HepG2 (cell line): Measurements from ENCODE around the gene PEPD. TPM values are rescaled to one million over a fixed set of nuclear protein-coding genes. Genes with fewer than 3 reads are reported as not detected.

Experiments used
- AHR ChIP-seq: IDR thresholded peaks from 2 replicates; pipeline ENCODE4 v1.6.1; 2018; ENCODE audit warnings: missing genetic modification reagents, missing compliant biosample characterization
- GLI4 ChIP-seq: sonication (generic); formaldehyde crosslinking; IDR thresholded peaks from 2 replicates; pipeline ENCODE4 v1.5.1; 2020; ENCODE audit warnings: missing genetic modification reagents, mild to moderate bottlenecking, moderate library complexity, borderline replicate concordance
- GTF2F1 ChIP-seq: fragments of 150-350 bp; IDR thresholded peaks from 2 replicates; pipeline ENCODE4 v1.6.1; 2014; ENCODE audit warnings: low read length
- HNF1A ChIP-seq, 2 experiments: sonication (generic) in 1 of 2; formaldehyde crosslinking in 1 of 2; IDR thresholded peaks; 2 replicates each; pipeline versions ENCODE4 v1.4.0 to v1.6.1; 2016 to 2020; ENCODE audit warnings: borderline replicate concordance in 1 of 2, low read depth in 1 of 2, mild to moderate bottlenecking in 1 of 2, missing genetic modification reagents in 1 of 2
- MEF2D ChIP-seq: sonication (generic); formaldehyde crosslinking; IDR thresholded peaks from 2 replicates; pipeline ENCODE4 v1.5.1; 2020; ENCODE audit warnings: mild to moderate bottlenecking, missing genetic modification reagents
- MTA1 ChIP-seq: sonication (generic); formaldehyde crosslinking; IDR thresholded peaks from 2 replicates; pipeline ENCODE4 v1.4.0; 2020; ENCODE audit warnings: missing genetic modification reagents, mild to moderate bottlenecking, borderline replicate concordance
- NCOA5 ChIP-seq: sonication (generic); formaldehyde crosslinking; IDR thresholded peaks from 2 replicates; pipeline ENCODE4 v1.4.0; 2020; ENCODE audit warnings: missing genetic modification reagents
- PBX2 ChIP-seq: IDR thresholded peaks from 2 replicates; pipeline ENCODE4 v1.6.1; 2016; ENCODE audit warnings: control low read depth
- RBM22 ChIP-seq: fragments of 200-400 bp; formaldehyde crosslinking; optimal IDR thresholded peaks from 2 replicates; pipeline ENCODE3; 2017; ENCODE audit warnings: mild to moderate bottlenecking, low read length, moderate library complexity
- RFX5 ChIP-seq: IDR thresholded peaks from 2 replicates; pipeline ENCODE4 v1.6.1; 2011; ENCODE audit warnings: low read depth, low read length, improper control_type of control experiment
- SIN3A ChIP-seq: IDR thresholded peaks from 2 replicates; pipeline ENCODE4 v1.6.1; 2011; ENCODE audit warnings: low read depth, mild to moderate bottlenecking, control low read depth, low read length, borderline replicate concordance
- TEAD3 ChIP-seq: optimal IDR thresholded peaks from 2 replicates; pipeline ENCODE3; 2016; ENCODE audit warnings: borderline replicate concordance
- ZNF138 ChIP-seq: sonication (generic); formaldehyde crosslinking; IDR thresholded peaks from 2 replicates; pipeline ENCODE4 v1.5.0; 2020; ENCODE audit warnings: mild to moderate bottlenecking, low read depth, missing genetic modification reagents
- ZNF354B ChIP-seq: sonication (generic); formaldehyde crosslinking; IDR thresholded peaks from 2 replicates; pipeline ENCODE4 v1.8.0; 2022; ENCODE audit warnings: mild to moderate bottlenecking, missing genetic modification reagents
- ZNF792 ChIP-seq: IDR thresholded peaks from 2 replicates; pipeline ENCODE4 v1.6.1; 2016
- polyA plus RNA-seq, 8 experiments: library from polyadenylated mRNA; depleted of rRNA in 3 of 8; stranded (reverse) in 7 of 8; unstranded in 1 of 8; fragments of >200 nt; fragmentation: Illumina TruSeq in 4 of 8; extraction: Trizol in 4 of 8; gene quantifications; 2 replicates each; pipeline versions ENCODE4 v1.2.1 to v1.2.3, GENCODE V29; 2011 to 2016; ENCODE audit warnings: low read depth in 4 of 8, missing spikeins in 1 of 8, mixed read lengths in 1 of 8; ENCODE audit not compliant: insufficient read depth in 1 of 8
- total RNA-seq, 5 experiments: library from RNA; depleted of rRNA; stranded (reverse); fragments of >200 nt; fragmentation: Illumina TruSeq; extraction: Trizol; gene quantifications; 2 replicates each; pipeline ENCODE4 v1.2.3, GENCODE V29; 2016; ENCODE audit warnings: low read depth in 1 of 5
- TF ChIP-seq, protein P1 (sequence below): sonication (generic); formaldehyde crosslinking; IDR thresholded peaks from 2 replicates; pipeline ENCODE4 v1.9.0; 2021; ENCODE audit warnings: mild to moderate bottlenecking, missing genetic modification reagents
- TF ChIP-seq, protein P2 (sequence below): sonication (generic); formaldehyde crosslinking; IDR thresholded peaks from 2 replicates; pipeline ENCODE4 v1.8.0; 2022; ENCODE audit warnings: mild to moderate bottlenecking, missing genetic modification reagents, moderate library complexity

The PEPD gene
- total and polyA plus RNA-seq, 2 of the 13 experiments (the other 11 are each of a cell fraction or from before 2014, with no cell fraction given): 60.7 to 75.1 TPM

GRCh38 chr19:33396701-33397535 lies 124.7 kb downstream of the PEPD start (continued):
- peak; percentile 71 for TF ChIP-seq HNF1A (IDR thresholded peaks at IDR 0.05; ENCODE audit: low read depth)
- peak; percentile 91 for TF ChIP-seq HNF1A (CRISPR knock-in tag; IDR thresholded peaks at IDR 0.05; ENCODE audit: borderline replicate concordance)
- TF ChIP-seq MEF2D (CRISPR knock-in tag): peak; percentile 95
- TF ChIP-seq, protein P1, sequence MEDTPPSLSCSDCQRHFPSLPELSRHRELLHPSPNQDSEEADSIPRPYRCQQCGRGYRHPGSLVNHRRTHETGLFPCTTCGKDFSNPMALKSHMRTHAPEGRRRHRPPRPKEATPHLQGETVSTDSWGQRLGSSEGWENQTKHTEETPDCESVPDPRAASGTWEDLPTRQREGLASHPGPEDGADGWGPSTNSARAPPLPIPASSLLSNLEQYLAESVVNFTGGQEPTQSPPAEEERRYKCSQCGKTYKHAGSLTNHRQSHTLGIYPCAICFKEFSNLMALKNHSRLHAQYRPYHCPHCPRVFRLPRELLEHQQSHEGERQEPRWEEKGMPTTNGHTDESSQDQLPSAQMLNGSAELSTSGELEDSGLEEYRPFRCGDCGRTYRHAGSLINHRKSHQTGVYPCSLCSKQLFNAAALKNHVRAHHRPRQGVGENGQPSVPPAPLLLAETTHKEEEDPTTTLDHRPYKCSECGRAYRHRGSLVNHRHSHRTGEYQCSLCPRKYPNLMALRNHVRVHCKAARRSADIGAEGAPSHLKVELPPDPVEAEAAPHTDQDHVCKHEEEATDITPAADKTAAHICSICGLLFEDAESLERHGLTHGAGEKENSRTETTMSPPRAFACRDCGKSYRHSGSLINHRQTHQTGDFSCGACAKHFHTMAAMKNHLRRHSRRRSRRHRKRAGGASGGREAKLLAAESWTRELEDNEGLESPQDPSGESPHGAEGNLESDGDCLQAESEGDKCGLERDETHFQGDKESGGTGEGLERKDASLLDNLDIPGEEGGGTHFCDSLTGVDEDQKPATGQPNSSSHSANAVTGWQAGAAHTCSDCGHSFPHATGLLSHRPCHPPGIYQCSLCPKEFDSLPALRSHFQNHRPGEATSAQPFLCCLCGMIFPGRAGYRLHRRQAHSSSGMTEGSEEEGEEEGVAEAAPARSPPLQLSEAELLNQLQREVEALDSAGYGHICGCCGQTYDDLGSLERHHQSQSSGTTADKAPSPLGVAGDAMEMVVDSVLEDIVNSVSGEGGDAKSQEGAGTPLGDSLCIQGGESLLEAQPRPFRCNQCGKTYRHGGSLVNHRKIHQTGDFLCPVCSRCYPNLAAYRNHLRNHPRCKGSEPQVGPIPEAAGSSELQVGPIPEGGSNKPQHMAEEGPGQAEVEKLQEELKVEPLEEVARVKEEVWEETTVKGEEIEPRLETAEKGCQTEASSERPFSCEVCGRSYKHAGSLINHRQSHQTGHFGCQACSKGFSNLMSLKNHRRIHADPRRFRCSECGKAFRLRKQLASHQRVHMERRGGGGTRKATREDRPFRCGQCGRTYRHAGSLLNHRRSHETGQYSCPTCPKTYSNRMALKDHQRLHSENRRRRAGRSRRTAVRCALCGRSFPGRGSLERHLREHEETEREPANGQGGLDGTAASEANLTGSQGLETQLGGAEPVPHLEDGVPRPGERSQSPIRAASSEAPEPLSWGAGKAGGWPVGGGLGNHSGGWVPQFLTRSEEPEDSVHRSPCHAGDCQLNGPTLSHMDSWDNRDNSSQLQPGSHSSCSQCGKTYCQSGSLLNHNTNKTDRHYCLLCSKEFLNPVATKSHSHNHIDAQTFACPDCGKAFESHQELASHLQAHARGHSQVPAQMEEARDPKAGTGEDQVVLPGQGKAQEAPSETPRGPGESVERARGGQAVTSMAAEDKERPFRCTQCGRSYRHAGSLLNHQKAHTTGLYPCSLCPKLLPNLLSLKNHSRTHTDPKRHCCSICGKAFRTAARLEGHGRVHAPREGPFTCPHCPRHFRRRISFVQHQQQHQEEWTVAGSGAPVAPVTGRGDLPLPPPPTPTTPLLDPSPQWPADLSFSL (CRISPR knock-in tag): no peak
- TF ChIP-seq NCOA5 (CRISPR knock-in tag): no peak
- TF ChIP-seq ZNF138: no peak
- peak; percentile 57 for TF ChIP-seq RBM22
- TF ChIP-seq ZNF792: peak; percentile 51
- no peak for TF ChIP-seq GTF2F1
- TF ChIP-seq TEAD3 (CRISPR knock-in tag): peak; percentile 99
- 0 out of 2 replicates have a peak, but pooled peaks have one; percentile 47 for TF ChIP-seq SIN3A
- TF ChIP-seq GLI4 (CRISPR knock-in tag): 0 out of 2 replicates have a peak, but pooled peaks have one; percentile 17
- no peak for TF ChIP-seq RFX5
- TF ChIP-seq PBX2 (CRISPR knock-in tag): peak; percentile 61
- no peak for TF ChIP-seq ZNF354B (CRISPR knock-in tag)
- TF ChIP-seq AHR (CRISPR knock-in tag): no peak
- TF ChIP-seq, protein P2, sequence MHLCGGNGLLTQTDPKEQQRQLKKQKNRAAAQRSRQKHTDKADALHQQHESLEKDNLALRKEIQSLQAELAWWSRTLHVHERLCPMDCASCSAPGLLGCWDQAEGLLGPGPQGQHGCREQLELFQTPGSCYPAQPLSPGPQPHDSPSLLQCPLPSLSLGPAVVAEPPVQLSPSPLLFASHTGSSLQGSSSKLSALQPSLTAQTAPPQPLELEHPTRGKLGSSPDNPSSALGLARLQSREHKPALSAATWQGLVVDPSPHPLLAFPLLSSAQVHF (CRISPR knock-in tag): no peak
- TF ChIP-seq MTA1 (CRISPR knock-in tag): peak; percentile 98
